ENCODE measurements around the gene SF3A1.

SF3A1 gene

GRCh38 chr22:30310881-30311771, 45.6 kb downstream of the SF3A1 start:
- H3K27me3 Mint-ChIP-seq = no peaks in the 10 kb centered on the region
- peaks cover 9% of the 10 kb centered on the region for H3K36me3 Mint-ChIP-seq (ENCODE audit: low read depth)
- no peaks in the 10 kb centered on the region for H3K9me3 Mint-ChIP-seq
- H3K27ac Mint-ChIP-seq = peak overlapping the region; percentile 84
- H3K4me3 Mint-ChIP-seq = peak overlapping the region; percentile 2
- peaks cover 98% of the 10 kb centered on the region for H3K4me1 Mint-ChIP-seq (ENCODE audit: low read depth)

GRCh38 chr22:30309951-30310741, 46.5 kb downstream of the SF3A1 start:
- peak overlapping the region; percentile 2 for H3K4me3 Mint-ChIP-seq
- H3K27ac Mint-ChIP-seq = peak overlapping the region; percentile 84
- H3K9me3 Mint-ChIP-seq = no peaks in the 10 kb centered on the region
- peaks cover 98% of the 10 kb centered on the region for H3K4me1 Mint-ChIP-seq (ENCODE audit: low read depth)
- peaks cover 6% of the 10 kb centered on the region for H3K36me3 Mint-ChIP-seq (ENCODE audit: low read depth)
- no peaks in the 10 kb centered on the region for H3K27me3 Mint-ChIP-seq

- Mint-ChIP-seq H3K36me3 (ENCODE audit: low read depth) (peaks cover 6% of the 10 kb centered on the region), H3K9me3 (no peaks in the 10 kb centered on the region), H3K4me1 (ENCODE audit: low read depth) (peaks cover 98% of the 10 kb centered on the region), H3K27me3 (no peaks in the 10 kb centered on the region), H3K4me3 (no peak overlapping the region), H3K27ac (peak overlapping the region; percentile 84)
These were observed 48.0 kb downstream of the SF3A1 start for GRCh38 chr22:30308518-30309230.

- Mint-ChIP-seq H3K27me3 (no peaks in the 10 kb centered on the region), H3K4me1 (ENCODE audit: low read depth) (peaks cover 98% of the 10 kb centered on the region), H3K9me3 (no peaks in the 10 kb centered on the region), H3K36me3 (ENCODE audit: low read depth) (peaks cover 6% of the 10 kb centered on the region), H3K27ac (peak overlapping the region; percentile 84), H3K4me3 (no peak overlapping the region)
These were observed 48.6 kb downstream of the SF3A1 start for GRCh38 chr22:30308093-30308492.

- Mint-ChIP-seq H3K27ac (peak overlapping the region; percentile 78), H3K4me3 (peak overlapping the region; percentile 70), H3K4me1 (ENCODE audit: low read depth) (peaks cover 98% of the 10 kb centered on the region), H3K27me3 (no peaks in the 10 kb centered on the region), H3K36me3 (ENCODE audit: low read depth) (no peaks in the 10 kb centered on the region), H3K9me3 (no peaks in the 10 kb centered on the region)
These were observed 49.6 kb downstream of the SF3A1 start for GRCh38 chr22:30307041-30307574.

GRCh38 chr22:30306627-30307011, 50.1 kb downstream of the SF3A1 start:
- H3K4me1 Mint-ChIP-seq (ENCODE audit: low read depth) = peaks cover 98% of the 10 kb centered on the region
- H3K27me3 Mint-ChIP-seq = no peaks in the 10 kb centered on the region
- no peaks in the 10 kb centered on the region for H3K36me3 Mint-ChIP-seq (ENCODE audit: low read depth)
- peak overlapping the region; percentile 78 for H3K27ac Mint-ChIP-seq
- peak overlapping the region; percentile 70 for H3K4me3 Mint-ChIP-seq
- H3K9me3 Mint-ChIP-seq = no peaks in the 10 kb centered on the region

- Mint-ChIP-seq H3K9me3 (no peaks in the 10 kb centered on the region), H3K36me3 (ENCODE audit: low read depth) (peaks cover 5% of the 10 kb centered on the region), H3K27ac (peak overlapping the region; percentile 78), H3K27me3 (no peaks in the 10 kb centered on the region), H3K4me3 (peak overlapping the region; percentile 70), H3K4me1 (ENCODE audit: low read depth) (peaks cover 98% of the 10 kb centered on the region)
These were observed 50.6 kb downstream of the SF3A1 start for GRCh38 chr22:30305906-30306626.

GRCh38 chr22:30305519-30305905, 51.2 kb downstream of the SF3A1 start:
- Mint-ChIP-seq H3K4me1 (ENCODE audit: low read depth) (peaks cover 98% of the 10 kb centered on the region), H3K4me3 (peak overlapping the region; percentile 70), H3K27ac (peak overlapping the region; percentile 78), H3K9me3 (no peaks in the 10 kb centered on the region), H3K36me3 (ENCODE audit: low read depth) (peaks cover 10% of the 10 kb centered on the region), H3K27me3 (no peaks in the 10 kb centered on the region)

GRCh38 chr22:30304495-30305244, 52.0 kb downstream of the SF3A1 start:
- Mint-ChIP-seq H3K4me3 (peak overlapping the region; percentile 70), H3K27ac (peak overlapping the region; percentile 78), H3K4me1 (ENCODE audit: low read depth) (peaks cover 96% of the 10 kb centered on the region), H3K9me3 (no peaks in the 10 kb centered on the region), H3K27me3 (no peaks in the 10 kb centered on the region), H3K36me3 (ENCODE audit: low read depth) (peaks cover 10% of the 10 kb centered on the region)

GRCh38 chr22:30302810-30303138, 53.9 kb downstream of the SF3A1 start:
- H3K4me1 Mint-ChIP-seq (ENCODE audit: low read depth) = peaks cover 94% of the 10 kb centered on the region
- H3K9me3 Mint-ChIP-seq = no peaks in the 10 kb centered on the region
- H3K27me3 Mint-ChIP-seq = no peaks in the 10 kb centered on the region
- peaks cover 10% of the 10 kb centered on the region for H3K36me3 Mint-ChIP-seq (ENCODE audit: low read depth)
- H3K27ac Mint-ChIP-seq = peak overlapping the region; percentile 93
- no peak overlapping the region for H3K4me3 Mint-ChIP-seq

- H3K27me3 Mint-ChIP-seq = no peaks in the 10 kb centered on the region
- H3K4me1 Mint-ChIP-seq (ENCODE audit: low read depth) = peaks cover 96% of the 10 kb centered on the region
- H3K9me3 Mint-ChIP-seq = no peaks in the 10 kb centered on the region
- H3K36me3 Mint-ChIP-seq (ENCODE audit: low read depth) = peaks cover 13% of the 10 kb centered on the region
- H3K27ac Mint-ChIP-seq = peak overlapping the region; percentile 93
- H3K4me3 Mint-ChIP-seq = no peak overlapping the region
These were observed 54.5 kb downstream of the SF3A1 start for GRCh38 chr22:30301995-30302809.

- Mint-ChIP-seq H3K4me3 (no peak overlapping the region), H3K36me3 (ENCODE audit: low read depth) (peaks cover 15% of the 10 kb centered on the region), H3K9me3 (no peaks in the 10 kb centered on the region), H3K4me1 (ENCODE audit: low read depth) (peaks cover 84% of the 10 kb centered on the region), H3K27me3 (no peaks in the 10 kb centered on the region), H3K27ac (no peak overlapping the region)
These were observed 57.4 kb downstream of the SF3A1 start for GRCh38 chr22:30299322-30299721.
